H9 (cell line): Measurements from ENCODE around the gene TRAF2. TPM values are rescaled to one million over a fixed set of nuclear protein-coding genes. Genes with fewer than 3 reads are reported as not detected.
A peak's percentile ranks its signal among the peaks of the same experiment; 100 is the strongest.

Experiments
- DNase-seq: peaks from one replicate; pipeline ENCODE4 v3.0.0-alpha.2; 2017
- H2AFZ ChIP-seq: one replicate; pipeline ENCODE4 v1.6.1; 2013; ENCODE audit warnings: mild to moderate bottlenecking, low read length, control low read depth, moderate library complexity
- H2AK5ac ChIP-seq: 2 replicates; pipeline ENCODE4 v1.6.1; 2013; ENCODE audit warnings: low read length, control low read depth, mixed read lengths; ENCODE audit not compliant: insufficient read length
- H2BK120ac ChIP-seq: one replicate; pipeline ENCODE4 v1.6.1; 2013; ENCODE audit warnings: low read depth, mild to moderate bottlenecking, low read length, control low read depth, inconsistent platforms; ENCODE audit not compliant: poor library complexity, severe bottlenecking
- H2BK12ac ChIP-seq: 2 replicates; pipeline ENCODE4 v1.6.1; 2013; ENCODE audit warnings: low read length, control low read depth, mixed read lengths, low read depth; ENCODE audit not compliant: insufficient read length
- H2BK15ac ChIP-seq: 2 replicates; pipeline ENCODE4 v1.6.1; 2013; ENCODE audit warnings: low read depth, low read length, control low read depth
- H2BK20ac ChIP-seq: one replicate; pipeline ENCODE4 v1.6.1; 2013; ENCODE audit warnings: low read depth, mild to moderate bottlenecking, low read length, control low read depth, inconsistent platforms; ENCODE audit not compliant: poor library complexity, severe bottlenecking
- H2BK5ac ChIP-seq: 2 replicates; pipeline ENCODE4 v1.6.1; 2013; ENCODE audit warnings: low read length, control low read depth, mixed read lengths; ENCODE audit not compliant: insufficient read length
- H3K14ac ChIP-seq: 2 replicates; pipeline ENCODE4 v1.6.1; 2013; ENCODE audit warnings: low read length, control low read depth; ENCODE audit not compliant: insufficient read depth
- H3K18ac ChIP-seq: 2 replicates; pipeline ENCODE4 v1.6.1; 2013; ENCODE audit warnings: low read depth, mild to moderate bottlenecking, mixed read lengths, low read length, control low read depth; ENCODE audit not compliant: insufficient read length
- H3K23ac ChIP-seq: 2 replicates; pipeline ENCODE4 v1.6.1; 2013; ENCODE audit warnings: low read length, control low read depth, mixed read lengths, low read depth; ENCODE audit not compliant: insufficient read length
- H3K23me2 ChIP-seq: 2 replicates; pipeline ENCODE4 v1.6.1; 2013; ENCODE audit warnings: low read depth, mild to moderate bottlenecking, mixed read lengths, low read length, control low read depth; ENCODE audit not compliant: insufficient read length, poor library complexity, severe bottlenecking
- H3K27ac ChIP-seq: 2 replicates; pipeline ENCODE4 v1.5.1; 2013; ENCODE audit warnings: low read length, control low read depth, mixed read lengths, low read depth; ENCODE audit not compliant: insufficient read length
- H3K27me3 ChIP-seq: 2 replicates; pipeline ENCODE4 v1.6.1; 2013; ENCODE audit warnings: low read length, control low read depth, inconsistent platforms; ENCODE audit not compliant: insufficient read depth
- H3K4ac ChIP-seq: 2 replicates; pipeline ENCODE4 v1.6.1; 2013; ENCODE audit warnings: low read depth, mild to moderate bottlenecking, control low read depth, inconsistent platforms, low read length, moderate library complexity
- H3K4me1 ChIP-seq: 2 replicates; pipeline ENCODE4 v1.6.1; 2013; ENCODE audit warnings: low read length, control low read depth, inconsistent platforms; ENCODE audit not compliant: insufficient read depth
- H3K4me2 ChIP-seq: 2 replicates; pipeline ENCODE4 v1.6.1; 2013; ENCODE audit warnings: low read length, control low read depth, mixed read lengths; ENCODE audit not compliant: insufficient read length, insufficient read depth
- H3K56ac ChIP-seq: 2 replicates; pipeline ENCODE4 v1.6.1; 2013; ENCODE audit warnings: low read depth, mild to moderate bottlenecking, mixed read lengths, low read length, control low read depth; ENCODE audit not compliant: insufficient read length
- H3K79me1 ChIP-seq: 2 replicates; pipeline ENCODE4 v1.6.1; 2013; ENCODE audit warnings: low read depth, mild to moderate bottlenecking, moderate library complexity, low read length, control low read depth, inconsistent platforms; ENCODE audit not compliant: insufficient read depth, poor library complexity, severe bottlenecking
- H3K79me2 ChIP-seq: 2 replicates; pipeline ENCODE4 v1.6.1; 2013; ENCODE audit warnings: low read length, control low read depth, inconsistent platforms; ENCODE audit not compliant: insufficient read depth
- H3K9ac ChIP-seq: 2 replicates; pipeline ENCODE4 v1.6.1; 2013; ENCODE audit warnings: low read length, control low read depth, mixed read lengths; ENCODE audit not compliant: insufficient read length; ENCODE audit errors: extremely low read depth
- H3K9me3 ChIP-seq: one replicate; pipeline ENCODE4 v1.6.1; 2013; ENCODE audit warnings: low read depth, low read length, inconsistent platforms; ENCODE audit not compliant: control insufficient read depth
- H3T11ph ChIP-seq: one replicate; pipeline ENCODE4 v1.6.1; 2013; ENCODE audit warnings: mild to moderate bottlenecking, low read length, control low read depth, inconsistent platforms
- H4K20me1 ChIP-seq: one replicate; pipeline ENCODE4 v1.6.1; 2013; ENCODE audit not compliant: control insufficient read depth, insufficient read length, insufficient read depth
- H4K5ac ChIP-seq: 2 replicates; pipeline ENCODE4 v1.6.1; 2013; ENCODE audit warnings: low read depth, mild to moderate bottlenecking, mixed read lengths, low read length, control low read depth; ENCODE audit not compliant: insufficient read length
- H4K8ac ChIP-seq: replicated peaks from 2 replicates; pipeline ENCODE4 v1.6.1; 2013; ENCODE audit warnings: low read length, control low read depth, mixed read lengths, low read depth; ENCODE audit not compliant: insufficient read length
- H4K91ac ChIP-seq: 2 replicates; pipeline ENCODE4 v1.6.1; 2013; ENCODE audit warnings: low read depth, mild to moderate bottlenecking, moderate library complexity, mixed read lengths, low read length, control low read depth; ENCODE audit not compliant: insufficient read length
- H3K27ac Mint-ChIP-seq, 3 experiments: 2 replicates in 2 of 3; 3 replicates in 1 of 3; pipeline ENCODE4 v1.8.0; 2020 to 2021; ENCODE audit warnings: mixed read lengths in 3 of 3, mild to moderate bottlenecking in 1 of 3, moderate library complexity in 1 of 3
- H3K27me3 Mint-ChIP-seq: 2 replicates; pipeline ENCODE4 v1.8.0; 2021; ENCODE audit warnings: low read depth, mild to moderate bottlenecking, moderate library complexity, mixed read lengths
- H3K36me3 Mint-ChIP-seq, 3 experiments: 2 replicates in 2 of 3; 3 replicates in 1 of 3; pipeline ENCODE4 v1.8.0; 2020 to 2021; ENCODE audit warnings: low read depth in 3 of 3, mixed read lengths in 3 of 3; ENCODE audit not compliant: insufficient read depth in 1 of 3
- H3K4me1 Mint-ChIP-seq, 2 experiments: 2 replicates each; pipeline ENCODE4 v1.8.0; 2020; ENCODE audit warnings: mixed read lengths in 2 of 2
- H3K4me3 Mint-ChIP-seq, 2 experiments: 2 replicates in 1 of 2; 3 replicates in 1 of 2; pipeline ENCODE4 v1.8.0; 2020 to 2021; ENCODE audit warnings: mild to moderate bottlenecking in 2 of 2, mixed read lengths in 2 of 2, moderate library complexity in 1 of 2
- H3K9me3 Mint-ChIP-seq, 2 experiments: 2 replicates in 1 of 2; 3 replicates in 1 of 2; pipeline ENCODE4 v1.8.0; 2020; ENCODE audit warnings: mild to moderate bottlenecking in 2 of 2, mixed read lengths in 2 of 2, moderate library complexity in 1 of 2
- CTCF ChIP-seq: fragments of 200-600 bp; sonication (generic); conservative IDR thresholded peaks from 3 replicates; pipeline ENCODE4 v1.8.0; 2021; ENCODE audit warnings: antibody characterized with exemption, mild to moderate bottlenecking
- whole genome bisulfite sequencing: extraction: QIAGEN DNeasy Blood & Tissue Kit; methylation state at CpG from one replicate; pipeline ENCODE4 v1.1.7; 2013; ENCODE audit warnings: missing lambda C conversion rate, low lambda C conversion rate, mixed read lengths; ENCODE audit not compliant: insufficient read length; ENCODE audit errors: extremely low coverage; 5-methylcytosine and 5-hydroxymethylcytosine counted together
- total RNA-seq: library from RNA; stranded (reverse); gene quantifications from 2 replicates; pipeline ENCODE4 v1.2.1, GENCODE V29; 2021

Gene TRAF2
- total RNA-seq, 1 experiment from 2014 or later, result 48.8 TPM

GRCh38 chr9:136867917-136868316 is 18.4 kb upstream of the TRAF2 start:
- Histone ChIP-seq H3K56ac (no peak overlapping the region), H2AFZ (no peak overlapping the region), H2BK5ac (no peak overlapping the region), H2BK20ac (no peak overlapping the region), H3K18ac (no peak overlapping the region), H3K9me3 (peaks cover 5% of the 10 kb centered on the region), H3K4me2 (no peak overlapping the region), H3K27me3 (no peaks in the 10 kb centered on the region), H3K79me1 (peaks cover 2% of the 10 kb centered on the region), H3K23ac (no peak overlapping the region), H3K79me2 (peaks cover 2% of the 10 kb centered on the region; the same call in 1 of the 2 replicates), H4K20me1 (no peaks in the 10 kb centered on the region), H2BK12ac (no peak overlapping the region), H4K5ac (no peak overlapping the region), H3K14ac (no peak overlapping the region), H2AK5ac (no peak overlapping the region), H3K23me2 (peaks cover 4% of the 10 kb centered on the region), H3K27ac (no peak overlapping the region), H3T11ph (no peak overlapping the region), H2BK120ac (no peak overlapping the region), H3K4me1 (0 out of 2 replicates have a peak, but pooled peaks cover 3% of the 10 kb centered on the region), H3K9ac (no peak overlapping the region), H2BK15ac (no peak overlapping the region), H3K4ac (no peak overlapping the region), H4K91ac (no peak overlapping the region), H4K8ac (no peak overlapping the region)
- H3K27me3 Mint-ChIP-seq, result peaks cover 18% of the 10 kb centered on the region
- peaks cover 5 to 6% of the 10 kb centered on the region in 2 experiments for H3K4me1 Mint-ChIP-seq
- peaks cover 21 to 47% (median 44%) of the 10 kb centered on the region in 3 experiments for H3K36me3 Mint-ChIP-seq
- peaks cover 40 to 57% of the 10 kb centered on the region in 2 experiments for H3K9me3 Mint-ChIP-seq
- H3K27ac Mint-ChIP-seq, result no peak overlapping the region
- no CpG with 5 or more reads among the region's 18 CpGs for WGBS
- H3K4me3 Mint-ChIP-seq, result peak overlapping the region; percentile 63 to 81; a peak in 4 of 5 replicates
- no peak for DNase-seq
- TF ChIP-seq CTCF, result no peak
